Vagina (tissue), 2 donors: ENCODE measurements around the gene RNF214. TPM values are rescaled to one million over a fixed set of nuclear protein-coding genes. Genes with fewer than 3 reads are reported as not detected.

Experiments used
- DNase-seq, 2 donors: peaks; one replicate each; pipeline ENCODE4 v3.0.0-alpha.2; 2017; ENCODE audit errors: extremely low spot score in 2 of 2
- H3K27ac ChIP-seq: fragments of 200-600 bp; sonication (generic); one replicate; pipeline ENCODE4 v1.5.1; 2019
- H3K27me3 ChIP-seq: fragments of 200-600 bp; sonication (generic); one replicate; pipeline ENCODE4 v1.5.1; 2019
- H3K36me3 ChIP-seq, 2 donors: fragments of 200-600 bp; sonication (generic); one replicate each; pipeline ENCODE4 v1.5.1; 2017 to 2019
- H3K4me1 ChIP-seq: fragments of 200-600 bp; sonication (generic); one replicate; pipeline ENCODE4 v1.5.1; 2019
- H3K4me3 ChIP-seq, 2 donors: fragments of 200-600 bp; sonication (generic); 1 replicate in 1 of 2; 2 replicates in 1 of 2; pipeline ENCODE4 v1.5.1; 2016 to 2019
- H3K9me3 ChIP-seq: fragments of 200-600 bp; sonication (generic); one replicate; pipeline ENCODE4 v1.5.1; 2019
- CTCF ChIP-seq, 3 experiments: fragments of 450-650 bp in 2 of 3; fragments of 200-600 bp in 1 of 3; sonication (generic) in 1 of 3; IDR thresholded peaks; one replicate each; pipeline ENCODE4 v1.5.1; 2017 to 2019; ENCODE audit warnings: antibody characterized with exemption in 3 of 3, mild to moderate bottlenecking in 2 of 3, moderate library complexity in 2 of 3
- POLR2A ChIP-seq, 2 donors: fragments of 450-650 bp; IDR thresholded peaks; one replicate each; pipeline ENCODE4 v1.6.1; 2017; ENCODE audit warnings: antibody characterized with exemption in 2 of 2, mild to moderate bottlenecking in 2 of 2, moderate library complexity in 2 of 2
- POLR2AphosphoS5 ChIP-seq, 2 donors: sonication (generic); formaldehyde crosslinking; IDR thresholded peaks; one replicate each; pipeline ENCODE4 v1.9.0; 2017; ENCODE audit warnings: antibody characterized with exemption in 2 of 2, mild to moderate bottlenecking in 2 of 2, low read depth in 1 of 2; ENCODE audit not compliant: insufficient read depth in 1 of 2
- intact Hi-C: fragments of 100-400 bp; cut with DNase I; formaldehyde crosslinking; loops from one replicate; pipeline ENCODE4 v1.15.1; 2023
- total RNA-seq: library from RNA; depleted of rRNA; stranded (reverse); fragments of >200 nt; gene quantifications from one replicate; pipeline ENCODE4 v1.2.3, GENCODE V29; 2016

The RNF214 gene
- total RNA-seq, 1 donor from 2014 or later, result 10.8 TPM

DNA sequence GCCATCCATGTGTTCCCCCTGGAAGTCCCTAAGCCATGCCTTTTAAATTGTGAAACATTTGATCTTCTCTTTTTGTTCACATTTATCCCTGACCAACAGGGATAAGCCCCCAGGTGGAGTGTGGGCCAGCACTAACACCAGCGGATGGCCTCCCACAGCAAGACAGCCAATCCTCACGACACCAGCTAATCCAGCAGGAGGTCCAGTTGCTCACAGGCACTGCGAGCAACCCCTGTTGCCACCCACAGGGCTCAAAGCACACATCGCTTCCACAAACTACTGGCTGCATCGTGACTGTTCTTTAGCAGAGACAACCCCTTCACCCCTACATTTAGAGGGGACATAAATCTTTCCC lies 2.6 kb upstream of the RNF214 start:
- Histone ChIP-seq H3K27me3 (no peaks in the 10 kb centered on the region), H3K4me1 (peaks cover 36% of the 10 kb centered on the region), H3K27ac (no peak overlapping the region), H3K36me3 (peaks cover 0 to 26% of the 10 kb centered on the region in 2 donors), H3K9me3 (no peaks in the 10 kb centered on the region), H3K4me3 (no peak overlapping the region)
- intact Hi-C loops, result loop anchor here (5.0 to 10.0 kb wide), 3 partner anchors 55 to 125 kb away; partner anchors contain the start of genes BACE1 and SIDT2
- TF ChIP-seq POLR2A (IDR thresholded peaks at IDR 0.05) (no peak), POLR2AphosphoS5 (IDR thresholded peaks at IDR 0.05; ENCODE audit: insufficient read depth in 1 of 2, low read depth in 1 of 2) (no peak), CTCF (IDR thresholded peaks at IDR 0.05) (no peak)
- DNase-seq, result no peak

DNA sequence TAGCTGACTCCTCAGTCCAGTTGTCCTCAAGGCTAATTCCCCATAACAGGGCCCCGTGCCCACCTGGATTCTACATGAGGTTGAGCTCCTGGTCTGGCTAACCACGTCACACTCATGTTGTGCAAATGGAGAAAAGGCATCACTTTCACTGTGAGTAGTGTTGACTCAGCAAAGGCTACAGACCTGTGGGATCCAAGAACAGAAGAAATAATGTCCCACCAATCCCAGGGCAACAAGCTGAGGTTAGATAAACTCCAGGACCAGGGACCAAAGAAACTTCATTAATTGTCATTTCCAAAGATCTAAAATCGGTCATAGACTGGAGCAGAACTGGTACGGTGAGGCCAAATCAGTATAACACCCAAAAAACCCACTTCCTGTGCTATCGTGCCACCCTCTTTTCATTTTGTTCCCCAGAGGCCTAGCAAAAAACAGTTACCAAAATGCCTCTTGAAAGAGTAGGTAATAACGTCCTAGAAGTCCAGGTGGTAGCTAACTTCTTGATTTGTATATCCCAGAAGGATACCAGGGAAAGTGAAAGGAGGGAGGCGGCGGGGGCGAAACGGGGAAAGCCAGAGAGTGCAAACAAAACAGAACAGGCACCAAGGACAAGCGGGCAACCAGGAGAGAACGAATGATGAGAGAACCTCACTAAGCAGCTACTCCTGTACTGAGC lies 2.0 kb upstream of the RNF214 start:
- no peak overlapping the region for H3K4me3 ChIP-seq

GRCh38 chr11:117230999-117231841 lies 1.3 kb upstream of the RNF214 start:
- intact Hi-C loops, result loop anchor here (5.0 kb wide), 1 partner anchor 86 kb away; the partner anchor contains the start of gene BACE1
- peak overlapping the region; percentile 88 for H3K27ac ChIP-seq
- no peaks in the 10 kb centered on the region for H3K27me3 ChIP-seq
- H3K4me1 ChIP-seq, result peaks cover 36% of the 10 kb centered on the region
- TF ChIP-seq CTCF (IDR thresholded peaks at IDR 0.05) (no peak), POLR2A (IDR thresholded peaks at IDR 0.05) (no peak), POLR2AphosphoS5 (IDR thresholded peaks at IDR 0.05; ENCODE audit: insufficient read depth in 1 of 2, low read depth in 1 of 2) (no peak)
- no peaks in the 10 kb centered on the region for H3K9me3 ChIP-seq
- H3K36me3 ChIP-seq, result peaks cover 0 to 26% of the 10 kb centered on the region in 2 donors
- no peak for DNase-seq
- peak overlapping the region; percentile 87 to 99 for H3K4me3 ChIP-seq

More for the DNA sequence above, 2.0 kb upstream of the RNF214 start:
- intact Hi-C loops, result loop anchor here (5.0 kb wide), 1 partner anchor 87 kb away; the partner anchor contains the start of gene BACE1
- H3K27ac ChIP-seq, result no peak overlapping the region
- peaks cover 0 to 26% of the 10 kb centered on the region in 2 donors for H3K36me3 ChIP-seq
- DNase-seq, result no peak
- no peak for TF ChIP-seq POLR2A (IDR thresholded peaks at IDR 0.05)
- TF ChIP-seq POLR2AphosphoS5 (IDR thresholded peaks at IDR 0.05; ENCODE audit: insufficient read depth in 1 of 2, low read depth in 1 of 2), result no peak
- no peak for TF ChIP-seq CTCF (IDR thresholded peaks at IDR 0.05)
- peaks cover 36% of the 10 kb centered on the region for H3K4me1 ChIP-seq
- H3K27me3 ChIP-seq, result no peaks in the 10 kb centered on the region
- H3K9me3 ChIP-seq, result no peaks in the 10 kb centered on the region

GRCh38 chr11:117231842-117232091 lies 704 bp upstream of the RNF214 start, which contains the start of gene PCSK7:
PCSK7 (minus strand) TSS chr11:117232073; CDS start chr11:117229844, 2,229 bp downstream.
- TF ChIP-seq POLR2AphosphoS5 (IDR thresholded peaks at IDR 0.05; ENCODE audit: insufficient read depth in 1 of 2, low read depth in 1 of 2), result peak in 1 of 2 donors; percentile 62
- TF ChIP-seq POLR2A (IDR thresholded peaks at IDR 0.05), result no peak
- intact Hi-C loops, result loop anchor here (5.0 kb wide), 1 partner anchor 86 kb away; the partner anchor contains the start of gene BACE1
- H3K4me3 ChIP-seq, result peak within 1 kb of the TSS; percentile 87 to 99
- peak within 1 kb of the TSS; percentile 88 for H3K27ac ChIP-seq
- DNase-seq, result no peak
- H3K36me3 ChIP-seq, result peaks cover 0 to 26% of the 10 kb centered on the region in 2 donors
- no peaks in the 10 kb centered on the region for H3K9me3 ChIP-seq
- peaks cover 36% of the 10 kb centered on the region for H3K4me1 ChIP-seq
- no peaks in the 10 kb centered on the region for H3K27me3 ChIP-seq

GRCh38 chr11:117232911-117233409 lies 489 bp downstream of the RNF214 start:
- Histone ChIP-seq H3K4me3 (peak overlapping the region; percentile 87 to 99), H3K4me1 (peaks cover 36% of the 10 kb centered on the region), H3K36me3 (peaks cover 0 to 16% of the 10 kb centered on the region in 2 donors), H3K27me3 (no peaks in the 10 kb centered on the region), H3K27ac (peak overlapping the region; percentile 88), H3K9me3 (no peaks in the 10 kb centered on the region)
- DNase-seq, result no peak
- TF ChIP-seq POLR2AphosphoS5 (IDR thresholded peaks at IDR 0.05; ENCODE audit: insufficient read depth in 1 of 2, low read depth in 1 of 2) (no peak), POLR2A (IDR thresholded peaks at IDR 0.05) (no peak), CTCF (IDR thresholded peaks at IDR 0.05) (no peak)
- intact Hi-C loops, result loop anchor here (5.0 kb wide), 1 partner anchor 84 kb away; the partner anchor contains the start of gene BACE1
